Ovary (tissue), 9 donors: ENCODE results near the gene MEN1. TPM values are rescaled to one million over a fixed set of nuclear protein-coding genes. Genes with fewer than 3 reads are reported as not detected.

Experiments used
- DNase-seq, 5 donors: peaks; one replicate each; pipeline ENCODE4 v3.0.0-alpha.2; 2019 to 2020
- H3K27ac ChIP-seq, 2 donors: fragments of 200-600 bp; one replicate each; pipeline versions ENCODE4 v1.5.1 to v1.8.0; 2019 to 2022
- H3K27me3 ChIP-seq: fragments of 200-600 bp; one replicate; pipeline ENCODE4 v1.8.0; 2022
- H3K36me3 ChIP-seq: fragments of 200-600 bp; sonication (generic); one replicate; pipeline ENCODE4 v1.5.1; 2019
- H3K4me1 ChIP-seq: one replicate; pipeline ENCODE4 v1.8.1; 2013; ENCODE audit warnings: mild to moderate bottlenecking, moderate library complexity; ENCODE audit not compliant: insufficient read depth
- H3K4me3 ChIP-seq: fragments of 200-600 bp; sonication (generic); one replicate; pipeline ENCODE4 v1.5.1; 2017
- H3K9me3 ChIP-seq, 2 donors: fragments of 200-600 bp in 1 of 2; sonication (generic) in 1 of 2; one replicate each; pipeline versions ENCODE4 v1.5.1 to v1.8.1; 2013 to 2019; ENCODE audit warnings: mild to moderate bottlenecking in 1 of 2, moderate library complexity in 1 of 2
- EP300 ChIP-seq: sonication (generic); formaldehyde crosslinking; IDR thresholded peaks from one replicate; pipeline ENCODE4 v1.6.1; 2017; ENCODE audit warnings: antibody characterized with exemption
- POLR2A ChIP-seq: fragments of 450-650 bp; IDR thresholded peaks from one replicate; pipeline ENCODE4 v1.6.1; 2017; ENCODE audit warnings: antibody characterized with exemption, mild to moderate bottlenecking, moderate library complexity
- WGBS, 3 donors: extraction: QIAGEN DNeasy Blood & Tissue Kit in 1 of 3; methylation state at CpG; one replicate each; pipeline versions ENCODE4 v1.1.5 to v1.1.7; 2013 to 2017; 5-methylcytosine and 5-hydroxymethylcytosine counted together
- intact Hi-C, 4 donors: fragments of 100-400 bp; cut with DNase I; formaldehyde crosslinking; loops; one replicate each; pipeline versions ENCODE4 v1.11.0 to v1.15.1; 2022 to 2023
- polyA plus RNA-seq, 2 donors: library from polyadenylated mRNA; stranded (reverse); fragments of 200-250 nt in 1 of 2; fragments of 350-450 nt in 1 of 2; fragmentation: Illumina TruSeq in 1 of 2; extraction: RNeasy Lipid Tissue Mini Kit (QIAGEN cat#74804) in 1 of 2; gene quantifications; one replicate each; pipeline ENCODE4 v1.2.3, GENCODE V29; 2013 to 2014
- total RNA-seq, 7 donors: library from RNA; depleted of rRNA in 2 of 7; stranded (reverse); fragments of >200 nt in 2 of 7; fragmentation: NEBNext Ultra II Directional in 3 of 7; extraction: Animal tissue kit (Norgen Biotek cat#: 25700) in 3 of 7; gene quantifications; one replicate each; pipeline versions ENCODE4 v1.1.0 to v1.2.4, GENCODE V29; 2016 to 2023
- TF ChIP-seq, protein P1 (sequence below), 3 donors: fragments of 450-650 bp in 2 of 3; fragments of 200-600 bp in 1 of 3; IDR thresholded peaks; one replicate each; pipeline versions ENCODE4 v1.5.1 to v1.8.0; 2016 to 2022; ENCODE audit warnings: antibody characterized with exemption in 3 of 3, mild to moderate bottlenecking in 1 of 3
- donor health status: DM: no; HTN: no; CAD: no; lungs with moderate emphysema.
- donor health status: DM: no; HTN: no; CAD: no.
- donor health status: Bipolar disorder and iron deficiency.
- donor health status: DM: yes; HTN: yes; CAD: no.
- donor health status: DM: no; HTN: no; CAD: no.
- donor health status: DM: yes; HTN: yes; CAD: no.

MEN1 gene
- total and polyA plus RNA-seq, 9 donors: 14.4 to 28.6 (median 21.2) TPM

DNA sequence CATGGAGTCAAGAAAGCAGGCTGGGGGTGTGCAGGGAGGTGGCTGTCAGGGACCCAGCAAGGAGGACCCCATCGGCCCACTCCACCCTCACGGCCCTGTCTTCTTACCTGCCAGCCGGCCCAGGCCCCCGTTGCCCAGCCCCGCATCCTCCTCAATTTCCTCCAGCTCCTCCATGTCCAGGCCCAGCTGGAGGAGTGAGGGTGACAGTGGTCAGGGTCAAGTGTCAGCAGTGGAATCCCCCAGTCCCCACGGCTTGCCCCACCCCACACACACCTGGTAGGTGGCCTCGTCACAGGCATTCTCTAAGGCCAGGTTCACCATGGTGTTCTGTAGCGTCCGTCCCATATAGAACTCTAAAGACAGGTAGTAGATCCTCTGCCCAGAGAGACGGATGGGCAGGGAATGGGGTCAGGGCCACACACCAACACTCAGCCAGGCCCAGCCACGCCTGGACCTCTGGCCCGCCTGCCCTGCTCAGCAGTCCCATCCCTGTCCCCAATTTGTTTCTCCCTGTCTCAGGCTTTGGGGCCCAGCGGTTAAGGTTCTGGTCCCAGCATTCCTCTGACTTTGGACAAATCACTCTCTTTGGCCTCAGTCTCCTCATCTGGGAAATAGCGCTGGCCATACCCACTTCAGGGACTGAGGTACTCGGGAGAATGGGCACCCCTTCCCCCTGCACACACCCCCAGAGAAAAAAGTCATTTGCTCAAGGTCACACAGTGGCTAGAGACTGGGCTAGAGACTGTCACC, 51.8 kb downstream of the MEN1 start:
- Histone ChIP-seq H3K4me1 (peaks cover 14% of the 10 kb centered on the region), H3K36me3 (no peaks in the 10 kb centered on the region), H3K4me3 (no peak overlapping the region), H3K9me3 (no peaks in the 10 kb centered on the region), H3K27ac (no peak overlapping the region), H3K27me3 (no peaks in the 10 kb centered on the region)
- no peak for TF ChIP-seq EP300
- TF ChIP-seq, protein P1, sequence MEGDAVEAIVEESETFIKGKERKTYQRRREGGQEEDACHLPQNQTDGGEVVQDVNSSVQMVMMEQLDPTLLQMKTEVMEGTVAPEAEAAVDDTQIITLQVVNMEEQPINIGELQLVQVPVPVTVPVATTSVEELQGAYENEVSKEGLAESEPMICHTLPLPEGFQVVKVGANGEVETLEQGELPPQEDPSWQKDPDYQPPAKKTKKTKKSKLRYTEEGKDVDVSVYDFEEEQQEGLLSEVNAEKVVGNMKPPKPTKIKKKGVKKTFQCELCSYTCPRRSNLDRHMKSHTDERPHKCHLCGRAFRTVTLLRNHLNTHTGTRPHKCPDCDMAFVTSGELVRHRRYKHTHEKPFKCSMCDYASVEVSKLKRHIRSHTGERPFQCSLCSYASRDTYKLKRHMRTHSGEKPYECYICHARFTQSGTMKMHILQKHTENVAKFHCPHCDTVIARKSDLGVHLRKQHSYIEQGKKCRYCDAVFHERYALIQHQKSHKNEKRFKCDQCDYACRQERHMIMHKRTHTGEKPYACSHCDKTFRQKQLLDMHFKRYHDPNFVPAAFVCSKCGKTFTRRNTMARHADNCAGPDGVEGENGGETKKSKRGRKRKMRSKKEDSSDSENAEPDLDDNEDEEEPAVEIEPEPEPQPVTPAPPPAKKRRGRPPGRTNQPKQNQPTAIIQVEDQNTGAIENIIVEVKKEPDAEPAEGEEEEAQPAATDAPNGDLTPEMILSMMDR (IDR thresholded peaks at IDR 0.05): no peak
- no peak for TF ChIP-seq POLR2A
- WGBS, 3 donors: 85 to 88% (median 85%) methylated on average over 15 of the region's 15 CpGs
- no peak for DNase-seq
- intact Hi-C loops: no loop called here

DNA sequence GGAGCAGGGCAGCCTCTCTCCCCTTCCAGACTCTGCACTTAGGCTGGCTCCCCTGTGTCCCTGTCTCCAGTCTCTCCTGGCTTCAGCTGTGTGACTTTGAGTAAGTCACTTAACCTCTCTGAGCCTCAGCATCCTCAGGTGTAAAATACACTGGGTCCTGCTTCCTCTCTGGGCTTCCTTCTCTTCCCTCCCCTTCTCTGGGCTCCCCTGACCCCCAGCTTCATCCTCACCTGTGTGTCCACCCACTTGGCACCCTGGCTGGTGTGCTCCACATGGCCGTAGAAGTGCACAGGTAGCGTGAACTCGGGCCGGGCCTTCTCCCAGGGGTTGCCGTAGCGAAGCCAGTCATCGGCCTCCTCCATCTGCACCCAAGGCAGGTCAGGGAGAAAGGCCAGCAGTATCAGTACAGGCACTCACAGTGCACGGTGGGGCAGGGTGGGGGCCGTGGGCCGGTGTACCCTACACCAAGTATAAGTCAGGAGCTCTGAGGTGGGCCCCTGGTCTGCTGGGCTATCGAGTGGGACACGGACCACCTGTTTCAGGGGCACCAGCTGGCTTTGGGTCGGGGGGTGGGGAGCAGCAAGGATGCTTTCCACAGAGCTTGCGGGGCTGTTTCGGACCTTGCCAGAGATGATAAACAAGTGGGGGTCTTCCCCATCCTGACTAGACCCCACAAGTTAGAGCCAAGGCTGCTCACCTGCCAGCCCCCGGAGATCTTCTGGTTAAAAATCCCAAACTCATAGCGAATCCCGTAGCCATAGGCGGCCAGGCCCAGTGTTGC, 52.6 kb downstream of the MEN1 start:
- peak in 1 of 5 donors; percentile 17 for DNase-seq
- WGBS, 3 donors: 80 to 86% (median 82%) methylated on average over 18 to 19 of the region's 19 CpGs
- no peak overlapping the region for H3K27ac ChIP-seq
- no peaks in the 10 kb centered on the region for H3K27me3 ChIP-seq
- intact Hi-C loops: no loop called here
- TF ChIP-seq EP300 (no peak), POLR2A (no peak)
- TF ChIP-seq, protein P1 (IDR thresholded peaks at IDR 0.05): no peak
- H3K4me1 ChIP-seq: peaks cover 14% of the 10 kb centered on the region
- no peak overlapping the region for H3K4me3 ChIP-seq
- no peaks in the 10 kb centered on the region for H3K9me3 ChIP-seq
- no peaks in the 10 kb centered on the region for H3K36me3 ChIP-seq

DNA sequence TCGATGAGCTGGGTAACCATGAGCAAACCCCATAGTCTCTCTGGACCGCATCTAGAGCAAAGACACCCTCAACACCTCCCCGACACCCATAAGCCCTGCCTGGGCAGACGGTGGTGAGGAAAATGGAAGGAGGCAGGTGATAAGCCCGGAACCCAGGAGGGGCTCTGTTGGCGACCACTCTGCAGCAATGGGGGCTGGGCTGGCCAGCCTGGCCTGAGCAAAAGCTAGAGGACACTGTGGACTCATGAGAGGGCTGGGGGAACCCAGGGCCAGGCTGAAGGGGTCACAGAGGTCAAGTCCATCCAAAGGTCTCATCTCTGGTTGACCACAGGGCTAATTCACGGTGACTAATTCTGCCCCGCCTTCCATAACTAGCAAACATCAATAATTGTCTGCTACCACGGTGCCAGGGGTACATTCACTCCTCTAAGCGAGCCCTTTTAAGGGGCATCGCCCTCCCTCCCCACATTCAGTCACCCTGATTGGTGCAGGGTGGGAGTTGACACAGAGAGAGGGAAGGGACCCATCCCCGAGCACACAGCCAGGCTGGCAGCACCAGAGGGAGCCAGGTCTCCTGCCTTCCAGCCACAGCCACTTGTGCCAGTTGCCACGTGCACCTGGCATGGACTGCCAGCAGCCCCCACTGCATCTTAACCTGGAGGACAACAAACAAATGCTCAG, 54.5 kb downstream of the MEN1 start:
- no peak overlapping the region for H3K27ac ChIP-seq

More for the DNA sequence above, 54.5 kb downstream of the MEN1 start:
- WGBS, 3 donors: 87 to 89% (median 89%) methylated on average over 13 of the region's 13 CpGs
- peaks cover 12% of the 10 kb centered on the region for H3K4me1 ChIP-seq
- H3K4me3 ChIP-seq: no peak overlapping the region
- H3K36me3 ChIP-seq: no peaks in the 10 kb centered on the region
- no peaks in the 10 kb centered on the region for H3K9me3 ChIP-seq
- intact Hi-C loops: no loop called here
- TF ChIP-seq POLR2A (no peak), EP300 (no peak)
- TF ChIP-seq, protein P1 (IDR thresholded peaks at IDR 0.05): no peak
- H3K27me3 ChIP-seq: no peaks in the 10 kb centered on the region
- peak in 1 of 5 donors; percentile 2 for DNase-seq
